NCI-H460 (cell line): Measurements from ENCODE around the gene FAM120C. TPM values are rescaled to one million over a fixed set of nuclear protein-coding genes. Genes with fewer than 3 reads are reported as not detected.

Experiments used
- DNase-seq: peaks from one replicate; pipeline ENCODE4 v3.0.0-alpha.2; 2016; ENCODE audit warnings: low read depth; ENCODE audit errors: extremely low read depth
- polyA plus RNA-seq: library from polyadenylated mRNA; depleted of rRNA; stranded (reverse); fragments of >200 nt; gene quantifications from 2 replicates; pipeline ENCODE4 v1.2.3, GENCODE V29; 2014; cell fraction: nucleus; rRNA removed
- total RNA-seq: library from RNA; depleted of rRNA; stranded (reverse); fragments of >200 nt; shearing (Covaris generic); gene quantifications from 2 replicates; pipeline ENCODE4 v1.2.3, GENCODE V29; 2014; rRNA removed

The FAM120C gene
- total RNA-seq, result 9.2 and 11.2 TPM in 2 replicates
- polyA plus RNA-seq, result 6.2 and 10.9 TPM in 2 replicates

DNA sequence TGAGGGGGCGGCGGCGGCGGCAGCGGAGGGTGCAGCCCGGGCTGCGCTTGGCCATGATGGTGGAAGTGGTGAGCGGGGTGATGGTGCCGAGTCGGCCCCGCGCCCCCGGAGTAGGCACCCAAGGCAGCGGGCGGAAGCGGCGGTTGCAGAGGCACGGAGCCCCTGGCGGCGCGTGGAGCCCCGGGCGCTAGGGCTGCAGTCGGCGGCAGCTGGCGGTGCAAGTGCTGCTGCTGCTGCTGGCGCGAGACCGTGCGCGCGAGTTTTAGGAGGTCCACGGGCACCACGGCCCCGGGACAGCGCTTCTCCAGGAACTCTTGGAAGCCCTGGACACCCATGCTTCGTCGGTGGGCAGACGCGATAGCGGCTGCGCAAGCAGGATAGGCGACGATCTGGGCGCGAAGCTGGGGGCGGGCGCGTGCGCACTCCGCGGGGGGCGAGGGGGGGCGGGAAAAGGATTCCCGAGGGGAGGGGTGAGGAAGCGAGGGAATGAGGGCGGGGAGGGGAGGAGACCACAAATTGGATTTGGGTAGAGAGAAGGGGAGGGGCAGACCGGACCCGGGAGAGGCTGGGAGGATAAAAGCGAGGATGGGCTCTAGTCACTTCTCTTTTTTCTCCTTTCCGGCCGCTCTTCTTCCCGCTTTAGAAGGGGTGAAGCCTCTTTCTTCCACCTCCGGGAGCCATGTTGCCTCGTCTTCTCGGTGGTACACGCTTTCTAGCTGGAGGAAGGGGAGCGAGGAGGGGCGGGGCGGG is at the start of gene FAM120C:
TSS of gene FAM120C (minus strand) at position 391 of the 750 bp plus-strand sequence. CDS start at position 335, 56 bp downstream.
- peak; percentile 69 for DNase-seq

DNA sequence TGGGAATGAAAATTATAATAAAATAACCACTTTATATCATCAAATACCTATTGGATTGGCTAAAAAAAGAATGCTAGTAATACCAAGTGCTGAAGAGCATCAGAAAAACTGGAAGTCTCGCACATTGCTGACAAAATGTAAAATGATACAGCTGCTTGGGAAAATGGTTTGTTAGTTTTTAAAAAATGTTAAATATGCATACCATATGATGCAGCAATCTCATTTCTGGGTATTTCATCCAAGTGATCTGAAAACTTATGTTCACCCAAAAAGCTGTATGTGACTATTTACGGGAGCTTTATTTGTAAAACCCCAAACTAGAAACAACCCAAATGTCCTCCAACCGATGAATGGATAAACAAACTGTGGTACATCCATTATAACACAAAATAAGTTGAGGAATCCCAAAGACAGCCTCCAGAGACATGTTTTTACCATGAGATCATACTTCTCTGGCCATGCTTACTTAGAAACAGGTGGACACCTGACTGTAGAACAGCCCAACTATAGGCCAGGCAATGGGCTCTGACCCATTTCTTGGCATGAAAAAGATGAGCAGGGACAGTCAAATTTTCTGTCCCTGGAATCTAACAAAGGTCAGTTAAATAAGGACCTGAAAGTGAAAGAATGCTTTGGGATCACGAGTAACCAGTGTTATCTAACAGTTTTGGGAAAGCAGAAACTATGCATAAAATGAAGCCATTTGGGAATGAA is 47.5 kb upstream of the FAM120C start:
- DNase-seq, result no peak

DNA sequence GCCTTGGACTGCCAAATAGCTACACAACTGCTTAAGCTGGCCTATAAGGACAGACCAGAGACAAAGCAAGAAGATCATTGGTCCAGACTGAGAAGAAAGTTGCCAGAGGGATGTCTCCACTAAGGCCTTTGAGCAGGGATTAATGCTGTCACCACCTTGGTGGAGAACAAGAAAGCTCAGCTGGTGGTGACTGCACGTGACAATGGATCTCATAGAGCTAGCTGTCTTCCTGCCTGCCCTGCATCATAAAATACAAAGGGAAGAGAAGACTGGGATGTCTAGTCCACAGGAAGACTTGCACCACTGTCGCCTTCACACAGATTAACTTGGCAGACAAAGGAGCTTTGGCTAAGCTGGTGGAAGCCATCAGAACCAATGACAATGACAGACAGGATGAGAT is 40.5 kb upstream of the FAM120C start:
- DNase-seq, result no peak

DNA sequence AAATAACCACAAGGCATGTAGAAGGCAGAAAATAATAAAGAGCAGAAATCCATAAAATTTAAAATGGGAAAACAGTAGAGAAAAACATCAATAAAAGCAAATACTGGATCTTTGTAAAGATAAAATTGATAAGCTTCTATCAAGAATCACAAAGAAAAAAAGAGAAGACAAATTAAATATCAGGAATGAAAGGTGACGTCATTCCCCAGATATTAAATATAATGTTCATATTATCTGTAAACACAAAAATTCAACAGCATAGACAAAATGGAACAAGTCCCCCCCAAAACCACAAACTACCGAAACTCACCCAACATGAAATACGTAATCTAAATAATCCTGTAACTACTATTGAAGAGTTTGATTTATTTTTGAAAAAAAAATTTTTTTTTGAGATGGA is 30.5 kb upstream of the FAM120C start:
- DNase-seq, result no peak

GRCh38 chrX:54208531-54208930 is 25.5 kb upstream of the FAM120C start:
- DNase-seq, result no peak

DNA sequence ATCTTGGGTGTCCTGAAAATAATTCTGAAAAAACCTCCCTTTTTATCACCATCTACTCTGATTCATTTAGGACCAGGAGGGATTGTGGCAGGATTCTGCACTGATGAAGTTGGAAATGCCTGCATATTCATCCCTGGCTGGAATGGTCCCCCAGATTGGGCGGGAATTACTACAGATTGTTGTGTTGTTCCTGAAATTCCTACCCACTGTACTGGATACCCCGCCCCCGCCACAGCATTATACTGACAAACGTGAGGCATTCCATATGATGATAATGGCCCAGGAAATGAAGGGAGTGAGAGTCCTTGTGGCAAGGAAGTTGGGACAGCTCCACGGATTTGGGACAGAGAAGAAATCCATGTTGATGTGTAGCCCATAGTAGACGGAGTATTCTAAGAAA is 15.2 kb upstream of the FAM120C start:
- no peak for DNase-seq

- no peak for DNase-seq
Measured at GRCh38 chrX:54194982-54195588, 12.0 kb upstream of the FAM120C start.

DNA sequence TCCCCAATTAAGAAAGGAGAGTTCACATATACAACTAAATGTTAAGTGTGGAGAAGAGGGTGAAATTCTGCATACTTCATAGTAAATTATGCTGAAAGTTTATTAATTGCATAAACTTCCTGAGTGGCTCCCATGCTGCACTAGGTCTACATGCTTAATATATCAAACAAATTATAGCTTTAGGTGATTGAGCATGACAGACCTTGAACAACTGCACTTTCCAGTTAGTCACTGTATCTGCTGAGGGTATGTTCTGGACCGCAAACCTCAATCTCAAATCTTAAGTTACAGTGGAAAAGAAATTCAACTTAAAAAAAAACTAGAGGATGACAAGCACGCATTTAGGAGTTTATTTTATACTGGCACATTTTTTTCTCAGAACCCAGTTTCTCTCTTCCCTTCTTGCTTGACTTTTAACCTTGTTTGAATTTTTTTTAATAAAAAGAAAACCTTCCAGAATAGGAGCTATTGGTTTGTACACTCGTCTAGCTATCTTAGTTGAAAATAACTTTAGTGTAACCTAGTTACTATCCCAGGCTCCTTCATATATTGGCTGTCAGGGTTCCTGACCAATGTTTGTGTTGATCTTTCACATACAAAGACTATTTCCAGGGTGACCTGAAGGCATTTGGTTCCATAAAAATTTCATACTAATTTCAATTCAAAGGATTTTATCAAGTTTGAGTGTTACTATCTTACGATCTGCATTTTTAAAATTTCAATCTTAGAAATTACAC is 10.2 kb upstream of the FAM120C start:
- no peak for DNase-seq

GRCh38 chrX:54184474-54184873 is 1.4 kb upstream of the FAM120C start:
- DNase-seq, result no peak

DNA sequence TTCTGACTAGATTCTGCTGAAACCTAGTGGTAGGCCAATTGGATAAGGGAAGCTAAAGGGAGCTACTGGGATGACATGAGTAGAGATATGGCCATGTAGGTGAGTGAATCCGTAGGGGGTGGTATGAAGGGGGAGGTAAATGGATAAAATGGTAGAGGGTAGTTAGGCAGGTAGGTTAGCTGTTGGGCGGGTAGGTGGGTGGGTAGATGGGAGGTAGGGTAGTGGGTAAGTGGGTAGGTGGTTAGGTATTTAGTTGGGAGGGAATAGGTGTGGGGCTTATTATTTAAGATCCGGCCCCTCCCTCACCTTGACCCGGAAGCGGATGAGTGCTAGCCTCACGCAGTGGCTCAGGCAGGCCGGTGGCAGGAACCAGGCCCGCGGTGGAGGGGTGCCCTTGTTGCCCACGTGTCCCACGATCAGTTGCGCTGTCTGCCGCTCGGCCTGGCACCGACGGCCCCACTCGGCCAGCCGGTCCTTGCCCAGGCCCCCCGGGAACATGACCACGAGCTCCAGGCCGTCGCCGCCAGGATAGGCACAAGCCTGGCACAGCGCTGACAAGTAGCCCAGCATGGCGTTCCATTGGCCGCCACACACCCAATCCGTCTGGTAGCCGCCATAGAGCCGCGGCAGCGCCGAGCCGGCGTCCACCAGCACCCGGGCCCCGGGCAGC is 725 bp downstream of the FAM120C start:
- DNase-seq, result peak; percentile 28

GRCh38 chrX:54181202-54181953 is 1.7 kb downstream of the FAM120C start:
- DNase-seq, result no peak

DNA sequence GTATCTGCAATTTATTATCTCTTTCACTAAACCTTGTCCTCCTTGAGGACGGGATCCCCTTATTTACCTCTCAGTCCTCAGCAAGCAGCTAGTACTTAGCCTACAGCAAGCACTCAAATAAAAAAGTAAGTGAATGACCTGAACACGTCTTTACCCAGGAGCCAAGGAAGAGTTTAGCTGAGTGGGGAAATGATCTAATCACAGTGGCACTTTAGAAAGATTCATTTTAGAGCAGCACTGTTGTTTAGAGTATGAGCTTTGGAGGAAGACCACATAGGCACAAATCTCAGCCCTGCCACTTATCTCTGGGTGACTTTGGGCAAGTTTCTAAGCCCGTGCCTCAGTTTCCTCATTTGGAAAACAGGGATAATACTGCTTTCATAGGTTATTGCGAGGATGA is 2.7 kb downstream of the FAM120C start:
- no peak for DNase-seq

DNA sequence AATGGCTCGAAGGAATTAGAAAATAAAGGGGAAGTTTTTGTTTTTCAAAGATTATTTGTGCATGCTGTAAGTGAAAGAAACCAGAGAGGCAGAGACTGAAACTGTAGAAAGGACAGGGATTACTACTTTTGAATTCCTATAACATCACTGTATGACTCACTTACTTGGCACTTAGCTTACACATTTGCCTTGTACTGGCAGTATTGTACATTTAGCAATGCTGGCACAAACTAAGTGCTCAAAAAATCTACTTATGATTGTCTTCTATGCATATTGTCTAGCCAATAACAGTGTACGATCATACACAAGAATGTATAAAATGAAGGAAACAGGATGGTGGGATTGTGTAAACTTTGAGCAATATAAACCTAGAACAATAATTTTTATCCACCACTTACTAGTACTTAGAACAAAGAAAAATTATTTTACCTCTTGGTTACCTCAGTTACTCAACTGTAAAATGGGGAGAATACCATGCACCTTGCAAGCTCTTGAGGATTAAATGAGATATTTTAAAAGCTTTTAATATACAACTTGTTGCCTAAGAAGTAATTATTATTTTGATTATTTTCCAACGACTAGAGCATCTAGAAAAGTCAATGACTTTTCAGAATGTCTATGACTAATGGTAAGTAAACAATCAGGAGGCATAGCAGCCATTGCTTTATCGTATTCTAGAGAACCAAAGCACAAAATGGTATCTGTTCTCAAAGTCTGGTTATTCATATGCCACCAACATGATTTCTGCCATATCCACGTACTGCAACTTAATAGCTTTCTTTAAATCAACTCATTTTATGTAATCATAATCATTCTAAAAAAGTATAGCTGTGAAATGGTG is 4.7 kb downstream of the FAM120C start:
- peak; percentile 69 for DNase-seq

DNA sequence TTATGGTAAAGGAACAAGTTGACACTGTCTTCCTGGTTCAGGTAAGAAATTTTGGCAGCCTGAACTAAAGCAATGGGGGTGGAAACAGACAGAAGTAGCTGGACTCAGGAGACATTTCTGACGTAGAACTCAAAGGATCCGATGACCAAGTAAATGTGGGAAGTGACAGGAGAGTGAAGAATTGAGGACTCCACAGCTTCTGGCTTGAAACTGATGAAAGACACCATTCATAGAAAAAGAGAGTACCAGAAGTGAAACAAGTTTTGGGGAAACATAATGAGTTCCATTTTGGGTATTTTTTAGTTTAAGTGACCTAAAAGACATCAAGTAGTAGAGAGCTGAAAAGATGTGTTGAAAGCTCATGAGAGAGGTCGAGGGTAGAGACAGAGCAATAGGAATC is 5.7 kb downstream of the FAM120C start:
- no peak for DNase-seq

- DNase-seq, result no peak
Measured at GRCh38 chrX:54173791-54174190, 9.3 kb downstream of the FAM120C start.

DNA sequence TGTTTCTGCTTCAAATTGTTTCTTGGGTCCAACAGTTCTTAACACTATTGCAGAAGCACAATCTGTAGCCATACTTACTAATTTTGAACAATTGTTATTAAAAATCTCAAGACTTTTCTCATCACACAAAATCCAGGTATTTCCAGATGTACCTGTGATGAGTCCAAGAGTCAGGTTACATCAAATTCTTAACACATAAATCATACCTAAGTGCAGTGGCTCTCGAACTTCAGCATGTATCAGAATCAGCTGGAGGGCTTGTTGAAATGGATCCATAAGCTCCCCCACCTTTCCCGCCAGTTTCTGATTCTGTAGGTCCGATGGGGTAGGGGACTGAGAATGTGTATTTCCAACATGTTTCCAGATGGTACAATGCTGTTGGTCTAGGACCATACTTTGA is 10.6 kb downstream of the FAM120C start:
- DNase-seq, result no peak

DNA sequence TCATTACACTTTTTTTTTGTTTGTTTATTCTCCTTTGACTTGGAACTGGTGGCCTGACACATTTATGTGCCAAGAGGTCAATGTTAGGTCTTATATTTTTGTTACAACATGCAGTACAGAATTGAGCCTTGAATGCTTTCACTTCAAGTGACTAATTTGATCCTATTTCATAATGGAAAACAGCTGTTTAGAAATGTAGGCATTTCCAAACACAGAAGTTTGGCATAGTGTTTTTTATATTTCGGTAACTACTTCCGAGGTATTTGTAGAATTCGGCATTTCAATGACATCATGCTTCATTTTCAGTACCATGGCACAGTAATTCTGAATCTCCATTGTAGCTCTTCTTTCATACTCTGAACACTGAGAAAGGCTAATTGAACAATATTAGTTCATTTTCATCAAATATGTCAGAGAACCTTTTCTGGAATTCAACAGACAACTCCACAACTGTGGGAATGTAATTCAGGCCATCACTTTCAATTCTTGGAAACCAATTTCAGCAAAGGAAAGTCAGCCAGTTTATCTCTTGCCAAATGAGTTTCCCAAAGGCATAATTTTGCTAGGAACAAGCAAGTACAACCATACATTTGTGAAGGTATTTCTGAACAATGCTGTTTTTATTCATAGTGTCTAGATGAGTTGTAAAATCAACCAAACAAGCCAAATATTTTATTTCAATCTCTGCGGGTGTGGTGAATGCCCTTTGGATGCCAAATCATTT is 11.4 kb downstream of the FAM120C start:
- no peak for DNase-seq

DNA sequence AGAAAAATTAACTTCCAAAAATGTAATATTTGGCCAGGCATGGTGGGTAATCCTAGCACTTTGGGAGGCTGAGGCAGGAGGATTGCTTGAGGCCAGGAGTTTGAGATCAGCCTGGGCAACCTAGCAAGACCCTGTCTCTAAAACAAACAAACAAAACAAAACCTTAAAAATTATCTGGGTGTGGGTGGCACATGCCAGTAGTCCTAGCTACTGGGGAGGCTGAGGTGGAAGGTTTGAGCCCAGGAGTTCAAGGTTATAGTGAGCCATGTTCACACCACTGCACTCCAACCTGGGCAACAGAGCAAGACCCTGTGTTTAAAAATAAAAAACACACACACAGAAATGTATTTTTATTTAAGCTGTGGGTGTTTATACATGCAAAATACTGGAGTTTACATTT is 12.0 kb downstream of the FAM120C start:
- no peak for DNase-seq
